ENCODE measurements around the gene CTRB1.
"Not testable (repeated sequence)": the region's sequence is repeated elsewhere in the genome, so short reads cannot be mapped to it uniquely, and the experiment has no call there.

CTRB1 gene

DNA sequence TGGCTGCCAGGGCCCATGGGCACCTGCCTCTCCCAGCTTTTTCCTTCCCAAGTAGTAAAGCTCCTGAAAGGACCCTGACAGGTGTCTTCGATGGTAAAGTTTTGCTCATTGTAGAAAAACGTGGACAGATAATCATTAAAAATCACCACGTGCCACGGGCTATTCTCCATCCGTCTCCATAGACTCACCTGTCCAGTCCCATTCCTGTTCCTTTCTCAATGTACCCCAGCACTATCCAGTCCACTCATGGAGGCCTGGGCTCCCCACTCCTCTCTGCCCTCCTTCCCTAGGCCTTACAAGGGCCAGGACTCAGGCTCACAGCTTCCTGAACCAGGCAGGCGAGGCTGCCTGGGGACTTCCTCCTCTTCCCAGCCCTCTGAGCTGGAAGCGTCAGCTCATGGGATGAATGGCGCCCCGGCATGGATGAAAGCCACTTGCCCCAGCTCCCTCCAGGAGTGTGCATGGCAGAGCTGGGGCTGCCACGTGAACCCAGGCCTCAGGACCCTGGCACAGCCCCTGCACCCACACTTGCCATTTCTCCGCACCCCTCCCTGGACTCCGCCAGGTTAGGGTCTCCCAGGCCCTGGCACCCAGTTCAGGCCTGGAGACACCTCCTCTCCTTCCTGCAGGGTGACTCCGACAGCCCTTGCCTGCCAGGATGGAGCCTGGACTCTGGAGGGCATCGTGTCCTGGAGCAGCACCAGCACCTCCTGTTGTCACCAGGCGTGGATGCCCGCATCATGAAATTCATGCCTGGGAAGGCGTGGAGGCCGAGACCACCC lies 8.8 kb downstream of the CTRB1 start:
- no peak for DNase-seq

- no peak for DNase-seq
Observed at GRCh38 chr16:75228143-75228976, 9.6 kb downstream of the CTRB1 start.

DNA sequence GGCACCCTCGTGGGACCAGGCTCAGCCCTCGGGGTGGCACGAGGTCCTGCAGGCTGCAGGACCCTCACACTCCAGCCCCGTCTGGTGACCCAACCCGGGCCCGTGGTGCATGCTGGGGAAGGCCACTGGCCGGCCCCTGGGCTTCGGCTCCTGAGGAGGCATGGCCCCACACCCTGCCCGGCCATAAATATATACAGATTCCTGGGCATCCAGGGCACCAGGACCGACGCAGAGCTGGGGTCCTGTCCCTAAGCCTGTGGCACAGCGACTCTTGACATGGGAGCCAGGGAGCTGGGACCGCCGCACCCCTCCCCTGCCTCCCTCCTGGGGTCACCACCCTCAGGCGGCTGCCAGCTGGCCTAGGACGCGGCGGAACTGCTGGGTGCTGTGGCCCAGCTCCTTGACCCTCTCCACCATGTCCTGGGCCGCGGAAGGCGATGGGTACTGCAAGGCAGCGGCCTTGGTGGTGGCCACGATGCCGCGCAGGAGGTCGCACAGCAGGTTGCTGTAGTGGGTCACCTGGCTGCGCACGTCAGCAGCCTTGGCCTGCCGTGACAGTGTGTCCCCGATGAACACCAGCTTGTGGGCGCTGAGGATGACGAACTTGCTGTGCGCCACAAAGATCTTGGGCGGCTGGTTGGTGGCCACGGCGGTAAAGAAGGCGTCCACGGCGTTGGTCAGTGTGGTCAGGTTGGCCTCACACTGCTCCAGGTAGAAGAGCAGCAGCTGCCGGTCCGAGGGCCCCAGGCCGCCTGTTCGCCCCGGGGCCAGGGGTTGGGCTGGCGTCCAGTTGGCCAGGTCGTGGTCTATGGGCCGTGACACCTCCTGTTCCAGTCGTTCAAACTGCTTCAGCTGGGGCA lies 10.6 kb downstream of the CTRB1 start:
- no peak for DNase-seq

DNA sequence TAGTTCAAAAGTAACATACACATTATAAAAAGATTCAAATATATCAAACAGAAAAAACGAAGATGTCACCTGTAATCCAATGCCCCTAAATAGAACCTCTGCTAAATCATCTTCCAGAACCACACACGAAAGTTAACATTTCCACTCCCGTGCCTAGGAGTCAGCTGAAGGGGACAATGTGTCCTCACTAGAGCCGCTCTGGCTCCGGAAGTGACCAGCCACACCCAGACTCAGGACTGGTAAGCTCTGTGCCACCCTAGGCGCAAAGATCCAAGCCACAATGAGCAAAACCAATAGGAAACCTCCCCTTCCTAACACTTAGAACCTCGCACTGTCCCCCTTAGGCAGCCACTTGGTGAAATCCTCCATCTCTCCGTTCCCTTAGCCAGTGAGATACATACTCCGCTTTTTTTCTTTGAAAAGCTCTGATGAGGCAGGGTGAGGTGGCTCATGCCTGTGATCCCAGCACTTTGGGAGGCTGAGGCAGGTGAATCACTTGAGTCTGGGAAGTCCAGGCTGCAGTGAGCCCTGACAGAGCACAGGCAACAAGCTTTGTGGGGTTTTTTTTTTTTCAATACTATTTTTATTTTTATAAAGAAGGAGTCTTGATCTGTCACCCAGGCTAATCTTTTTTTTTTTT lies 11.8 kb downstream of the CTRB1 start:
- no peak for DNase-seq

DNA sequence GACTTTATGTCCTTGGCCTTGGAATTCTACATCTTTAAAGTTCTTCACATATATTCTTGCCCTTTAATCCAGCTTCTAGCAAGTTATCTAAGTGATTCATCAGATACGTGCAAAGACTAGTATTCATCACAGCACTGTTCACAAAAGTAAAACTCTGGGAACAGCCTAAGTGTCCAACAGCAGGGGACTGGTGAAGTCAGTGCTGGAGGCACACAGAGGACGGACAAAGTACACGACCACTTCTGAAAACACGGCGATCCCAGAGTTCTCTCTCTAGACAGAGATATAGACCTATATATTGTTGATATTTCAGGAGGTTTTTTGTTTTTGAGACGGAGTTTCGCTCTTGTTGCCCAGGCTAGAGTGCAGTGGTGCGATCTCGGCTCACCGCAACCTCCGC lies 12.8 kb downstream of the CTRB1 start:
- no peak for DNase-seq

DNA sequence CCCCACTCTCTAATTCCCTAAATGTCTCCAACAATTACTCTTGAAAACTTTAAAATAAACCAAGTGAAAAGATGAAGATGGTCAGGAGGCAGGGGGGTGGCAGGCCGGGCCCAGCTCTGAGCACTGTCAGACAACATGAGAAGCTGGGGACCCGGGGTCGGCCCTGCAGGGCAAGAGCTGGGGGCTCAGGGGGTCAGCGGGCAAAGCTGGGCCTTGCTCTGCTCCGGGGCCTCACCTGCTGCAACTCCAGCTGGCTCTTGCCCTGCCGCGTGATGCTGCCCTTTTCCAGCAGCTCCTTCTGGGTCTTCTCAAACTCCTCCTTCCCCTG lies 14.8 kb downstream of the CTRB1 start:
- DNase-seq, result no peak

DNA sequence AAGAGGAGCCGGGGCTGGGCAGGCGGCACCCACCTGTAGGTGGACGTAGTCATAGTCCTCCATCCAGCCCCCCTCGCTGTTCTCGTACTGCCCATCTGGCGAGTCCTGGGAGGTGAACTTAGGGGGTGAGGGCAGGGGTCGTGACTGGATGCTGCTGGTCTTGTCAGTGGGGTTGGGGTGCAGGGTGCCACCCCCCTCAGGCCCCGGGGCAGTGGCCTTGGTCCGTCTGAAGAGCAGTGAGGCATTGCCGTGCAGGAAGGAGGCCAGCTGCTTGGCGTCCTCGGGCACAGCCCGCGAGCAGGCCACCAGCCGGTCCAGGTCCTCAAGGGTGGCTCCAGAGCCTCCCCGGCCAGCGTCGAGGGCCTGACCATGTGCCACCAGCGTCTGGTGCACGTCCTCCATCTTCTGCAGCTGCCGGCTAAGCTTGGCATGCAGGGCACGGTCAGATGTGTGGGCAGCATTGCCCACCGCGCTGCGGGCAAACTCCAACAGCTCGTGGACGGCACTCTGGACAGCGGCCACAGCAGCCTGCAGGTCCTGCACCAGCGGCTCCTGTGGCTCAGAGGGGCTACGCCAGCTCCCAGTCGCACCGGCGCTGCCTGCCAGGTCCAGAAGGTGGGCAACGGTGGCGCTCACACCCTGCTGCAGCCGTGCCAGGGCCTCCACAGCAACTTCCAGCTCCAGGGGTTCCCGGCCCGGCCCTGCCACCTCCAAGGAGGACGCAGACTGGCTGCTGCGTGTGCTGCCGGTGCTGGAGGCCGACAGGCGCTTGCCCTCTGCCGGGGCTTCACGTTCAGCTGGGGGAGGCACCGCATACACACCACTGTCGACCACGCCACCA lies 16.3 kb downstream of the CTRB1 start:
- no peak for DNase-seq

DNA sequence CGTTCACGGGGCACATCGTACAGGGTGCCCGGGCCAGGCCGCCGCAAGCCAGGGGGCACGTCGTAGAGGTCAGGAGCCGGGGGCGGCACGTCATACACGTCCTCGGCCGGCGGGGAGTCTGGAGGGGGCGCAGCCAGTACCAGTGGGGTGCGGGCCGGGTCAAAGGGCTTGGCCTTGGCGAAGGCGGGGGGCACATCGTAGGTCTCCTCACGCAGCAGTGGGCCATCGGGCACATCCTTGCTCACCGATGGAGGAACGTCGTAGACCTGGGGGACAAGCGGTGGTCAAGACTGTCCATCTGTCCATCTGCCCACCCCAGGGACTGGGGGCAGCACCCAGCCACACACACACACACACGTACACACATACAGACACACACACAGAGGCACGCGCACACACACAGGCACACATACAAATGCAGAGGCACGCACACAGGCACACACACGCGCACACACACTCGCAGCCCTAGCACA lies 17.0 kb downstream of the CTRB1 start:
- no peak for DNase-seq

DNA sequence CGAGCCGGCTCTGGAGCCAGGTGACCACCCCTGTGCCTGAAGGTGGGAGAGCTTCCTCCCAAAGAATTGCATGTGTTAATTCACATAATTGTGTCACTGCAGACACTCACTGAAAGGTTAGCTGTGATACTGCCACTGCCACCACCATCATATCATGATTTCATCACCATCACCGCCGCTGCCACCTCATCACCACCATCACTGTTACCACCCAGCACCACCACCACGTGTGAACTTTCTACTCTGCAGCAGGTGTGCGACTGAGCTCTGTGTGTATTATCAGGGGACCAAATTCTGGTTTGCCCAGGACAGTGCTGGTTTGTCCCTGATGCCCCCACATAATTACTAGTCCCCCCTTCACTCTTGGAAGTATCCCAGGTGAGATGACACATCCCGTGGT lies 17.4 kb downstream of the CTRB1 start:
- no peak for DNase-seq

GRCh38 chr16:75236736-75237397 lies 18.1 kb downstream of the CTRB1 start:
- no peak for DNase-seq

GRCh38 chr16:75237398-75238131 lies 18.8 kb downstream of the CTRB1 start:
- no peak for DNase-seq

GRCh38 chr16:75238132-75238852 lies 19.5 kb downstream of the CTRB1 start:
- DNase-seq, result no peak

- DNase-seq, result no peak
Observed at GRCh38 chr16:75238853-75239541, 20.2 kb downstream of the CTRB1 start.

GRCh38 chr16:75239542-75240122 lies 20.8 kb downstream of the CTRB1 start:
- DNase-seq, result no peak

DNA sequence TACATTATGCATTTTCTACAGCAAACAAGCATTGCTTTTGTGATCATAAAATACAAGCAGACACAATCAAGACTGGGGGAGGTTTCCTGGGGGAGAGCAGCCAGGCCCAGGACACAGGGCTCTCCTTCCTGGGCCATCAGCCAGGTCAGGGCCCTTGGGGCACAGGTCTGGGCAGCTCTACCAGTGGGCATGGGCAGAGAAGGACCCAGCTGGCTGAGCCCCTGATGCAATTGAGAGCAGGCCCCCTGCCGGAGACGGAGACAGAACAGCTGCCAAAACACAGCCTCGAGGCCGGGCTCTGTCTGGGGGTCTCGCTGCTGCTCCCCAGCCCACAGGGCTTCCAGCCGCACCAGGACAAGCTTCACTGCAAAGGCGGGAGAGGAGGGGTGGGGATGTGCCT lies 21.8 kb downstream of the CTRB1 start:
- DNase-seq, result not testable (repeated sequence)

GRCh38 chr16:75241412-75241811 lies 22.6 kb downstream of the CTRB1 start:
- DNase-seq, result no peak

DNA sequence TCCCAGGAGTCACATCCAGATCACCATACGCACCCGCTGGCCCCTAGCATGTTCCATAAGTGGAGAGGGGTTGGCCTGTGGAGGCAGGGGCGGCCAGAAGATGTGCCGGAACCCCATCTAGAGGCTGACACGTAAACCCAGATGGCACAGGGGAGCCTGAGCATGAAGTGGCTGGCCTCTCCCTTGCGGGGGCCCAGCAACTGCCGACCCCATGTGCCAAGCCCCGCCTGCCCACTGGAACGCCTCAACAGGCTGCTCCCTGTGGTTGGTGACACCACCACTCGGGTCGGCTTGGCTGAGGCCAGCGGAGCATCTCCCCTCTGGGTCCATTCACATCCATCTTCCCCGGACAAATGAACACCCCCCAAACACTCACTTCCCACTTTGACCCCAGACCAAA lies 23.2 kb downstream of the CTRB1 start:
- DNase-seq, result no peak

DNA sequence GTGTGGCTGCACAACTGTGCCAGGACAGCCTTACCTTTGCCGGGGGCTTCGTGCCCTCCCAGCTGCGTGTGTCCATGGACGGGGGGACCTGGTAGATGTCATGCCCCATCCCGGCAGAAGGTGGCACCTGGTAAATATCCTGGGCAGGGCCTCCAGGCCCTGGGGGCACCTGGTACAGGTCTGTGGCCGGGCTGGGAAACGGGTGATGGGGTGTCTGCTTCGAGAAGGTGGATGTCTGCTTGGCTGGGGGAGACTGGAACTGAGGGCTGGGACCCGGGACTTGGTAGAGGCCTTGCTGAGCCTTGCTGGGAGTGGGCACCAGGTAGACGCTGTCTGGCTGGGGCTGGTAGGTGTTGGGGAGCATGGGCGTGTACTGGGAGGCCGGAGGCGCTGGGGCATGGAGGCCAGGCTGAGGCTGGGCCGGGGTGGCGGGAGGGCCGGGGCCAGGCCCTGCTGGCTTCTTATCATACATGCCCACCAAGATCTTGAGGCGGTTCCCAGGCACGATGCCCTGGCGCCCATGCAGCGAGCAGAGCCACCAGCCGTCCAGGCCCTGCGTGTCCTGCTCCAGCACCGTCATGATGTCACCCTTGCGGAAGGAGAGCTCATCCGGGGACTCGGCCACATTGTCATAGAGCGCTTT lies 23.8 kb downstream of the CTRB1 start:
- DNase-seq, result not testable (repeated sequence)
